ENCODE results near the gene SLC13A2.

SLC13A2 gene

DNA sequence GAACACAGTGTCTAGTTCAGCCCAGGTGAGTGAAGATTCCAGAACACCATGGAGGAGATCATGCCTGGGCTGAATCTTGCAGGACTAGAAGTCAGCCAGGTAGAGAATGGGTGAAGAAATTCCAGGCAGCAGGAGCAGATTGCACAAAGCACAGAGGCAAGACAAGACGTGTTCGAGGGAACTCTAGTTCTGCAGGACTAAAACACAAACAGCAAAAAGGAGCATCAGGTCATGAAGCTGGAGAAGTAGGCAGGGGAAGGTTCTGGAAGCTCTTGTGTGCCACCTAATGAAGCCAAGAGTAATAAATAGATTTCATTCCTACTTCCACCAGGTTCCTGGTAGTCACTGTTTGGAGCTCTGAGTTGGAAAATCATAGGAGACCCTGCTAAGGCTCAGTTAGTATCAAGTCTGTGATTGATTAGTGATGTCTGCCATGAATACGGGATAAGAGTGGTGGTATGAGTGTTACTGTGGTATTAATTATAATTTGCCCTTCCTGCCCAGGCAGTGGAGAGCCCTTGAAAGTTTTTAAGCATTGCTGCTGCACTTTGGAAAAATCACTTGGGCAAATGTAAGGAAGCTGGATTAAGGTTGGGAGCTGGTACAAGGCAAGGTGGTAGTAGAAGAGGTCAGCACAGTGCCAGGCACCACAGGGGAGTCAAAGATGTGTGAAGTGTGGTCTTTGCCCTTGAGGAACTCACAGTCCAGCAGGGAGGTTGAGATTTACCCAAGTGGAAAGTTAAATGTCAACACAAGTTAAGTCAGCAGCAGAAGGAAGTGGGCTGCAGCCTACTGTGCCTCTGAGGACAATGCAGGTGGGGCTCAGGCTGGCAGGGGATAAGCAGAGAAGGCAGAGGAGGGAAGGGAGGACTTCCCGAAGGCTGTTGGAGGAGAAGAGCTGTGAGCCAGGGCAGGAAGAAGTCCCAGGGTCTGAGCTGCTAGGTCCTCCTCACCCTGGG lies 19.2 kb downstream of the SLC13A2 start:
- DNase-seq (ENCODE audit: low spot score) (no peak), FAIRE-seq (no peak)

DNA sequence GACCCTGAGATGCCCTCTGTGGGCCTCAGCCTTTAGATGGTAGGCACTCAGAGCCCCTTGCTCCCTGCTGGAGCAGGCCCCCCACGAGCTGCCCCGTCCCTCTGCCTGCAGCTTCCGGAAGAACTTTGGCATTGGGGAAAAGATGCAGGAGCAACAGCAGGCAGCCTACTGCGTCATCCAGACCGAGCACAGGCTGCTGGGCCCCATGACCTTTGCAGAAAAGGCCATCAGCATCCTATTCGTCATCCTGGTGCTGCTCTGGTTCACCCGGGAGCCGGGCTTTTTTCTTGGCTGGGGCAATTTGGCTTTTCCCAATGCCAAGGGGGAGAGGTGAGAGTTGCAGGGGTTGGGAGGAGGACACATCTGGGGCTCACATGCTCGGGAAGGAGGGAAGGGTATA lies 20.0 kb downstream of the SLC13A2 start:
- FAIRE-seq (no peak), DNase-seq (ENCODE audit: low spot score) (no peak)

DNA sequence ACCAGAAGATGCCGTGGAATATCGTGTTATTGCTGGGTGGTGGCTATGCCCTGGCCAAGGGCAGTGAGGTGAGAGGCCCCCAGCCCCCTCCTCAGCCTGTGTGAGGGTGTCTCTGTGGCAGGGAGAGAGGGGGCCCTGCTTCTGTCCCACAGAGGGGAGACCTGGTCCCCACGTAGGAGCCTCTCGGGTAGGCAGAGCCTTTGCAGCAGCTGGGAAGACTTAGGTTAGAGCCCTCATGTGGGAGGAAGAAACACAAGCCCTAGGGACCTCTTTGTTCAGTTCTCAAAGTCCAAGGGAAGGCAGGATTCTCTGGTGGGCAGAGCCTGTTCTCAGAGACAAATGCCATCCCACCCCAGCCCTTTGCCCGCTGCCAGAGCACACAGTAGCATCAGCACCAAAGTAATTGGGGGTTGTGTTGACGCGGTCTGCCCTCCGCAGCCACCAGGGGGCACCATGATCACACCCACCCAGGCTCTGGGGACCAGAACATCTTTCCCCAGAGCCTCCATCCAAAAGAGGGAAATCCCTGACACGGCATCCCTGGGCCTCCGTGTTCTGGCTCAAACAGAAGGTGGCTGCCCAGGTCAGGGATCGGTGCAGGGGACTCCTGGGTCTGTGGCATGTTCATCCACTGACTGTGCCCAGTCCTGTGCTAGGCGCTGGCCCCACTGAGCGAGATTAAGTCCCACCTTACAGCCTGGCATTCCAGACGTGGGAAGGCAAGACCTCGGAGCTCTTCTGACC lies 21.2 kb downstream of the SLC13A2 start:
- FAIRE-seq (no peak), DNase-seq (ENCODE audit: low spot score) (peak; percentile 88)

DNA sequence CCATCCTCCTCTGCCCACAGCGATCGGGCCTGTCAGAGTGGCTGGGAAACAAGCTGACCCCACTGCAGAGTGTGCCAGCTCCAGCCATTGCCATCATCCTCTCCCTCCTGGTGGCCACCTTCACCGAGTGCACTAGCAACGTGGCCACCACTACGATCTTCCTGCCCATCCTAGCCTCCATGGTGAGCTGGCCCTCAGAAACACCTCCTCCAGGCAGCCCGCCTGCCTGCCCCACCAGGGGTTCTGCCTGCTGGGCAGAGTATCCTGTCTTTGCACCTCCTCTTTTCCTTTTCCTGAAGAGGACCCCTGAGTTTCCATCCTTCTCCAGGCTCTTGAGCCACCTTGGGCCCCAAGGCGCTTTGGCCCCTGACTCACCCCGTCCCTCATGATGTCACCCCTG lies 22.2 kb downstream of the SLC13A2 start:
- no peak for FAIRE-seq
- no peak for DNase-seq (ENCODE audit: low spot score)

DNA sequence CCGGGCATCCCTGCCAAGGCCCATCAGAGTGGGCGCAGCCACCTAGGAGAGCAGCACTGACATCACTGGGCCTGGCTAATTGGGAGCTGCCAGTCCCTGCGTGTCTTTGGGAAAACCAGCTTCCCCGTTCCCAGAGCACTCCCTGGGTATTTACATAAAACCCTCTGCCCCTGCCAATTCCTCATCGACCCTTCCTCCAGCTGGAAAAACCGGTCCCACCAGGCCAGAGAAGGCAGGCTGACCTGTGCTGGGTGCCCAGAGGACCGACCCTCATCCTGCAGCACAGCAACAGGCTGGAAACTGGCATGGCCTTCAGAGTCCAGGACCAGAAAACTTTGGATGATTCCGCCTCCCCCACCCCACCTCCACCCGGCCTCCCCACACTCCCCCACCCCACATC lies 24.5 kb downstream of the SLC13A2 start:
- no peak for DNase-seq (ENCODE audit: low spot score)
- no peak for FAIRE-seq

DNA sequence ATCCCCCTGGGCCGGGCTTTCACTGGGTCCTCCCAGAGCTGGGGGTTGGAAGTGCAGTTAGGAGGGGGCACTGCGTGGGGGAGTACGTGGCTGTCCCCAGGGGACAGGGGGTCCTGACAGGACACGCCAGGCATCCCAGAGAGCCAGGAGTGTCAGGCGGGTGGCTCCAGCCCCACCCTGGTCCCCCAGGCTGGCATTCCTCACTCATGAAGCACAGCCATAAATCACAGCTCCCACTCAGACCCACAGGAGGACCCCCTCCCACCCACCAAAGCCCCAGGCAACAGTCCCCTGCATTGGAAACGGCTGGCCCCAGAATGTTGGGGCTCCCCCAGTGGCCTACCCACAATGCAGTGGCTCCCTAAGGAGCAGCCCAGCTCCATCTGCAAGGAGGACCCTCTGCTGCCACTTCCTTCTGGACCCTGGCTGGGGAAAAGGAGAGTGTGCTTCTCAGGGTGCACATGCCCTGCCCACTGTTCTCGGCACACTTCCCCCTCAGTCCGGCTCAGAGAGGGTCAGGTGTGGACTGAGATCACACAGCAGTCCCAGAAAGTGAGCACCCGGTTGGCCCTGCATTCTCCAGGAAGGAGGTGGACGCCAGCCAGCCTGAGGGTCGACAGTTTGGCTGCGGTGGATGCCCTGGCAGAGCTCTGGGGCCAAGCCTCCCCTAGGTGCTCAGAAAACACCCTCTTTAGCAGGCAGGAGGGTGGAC lies 25.4 kb downstream of the SLC13A2 start:
- DNase-seq (ENCODE audit: low spot score) (no peak), FAIRE-seq (no peak)

DNA sequence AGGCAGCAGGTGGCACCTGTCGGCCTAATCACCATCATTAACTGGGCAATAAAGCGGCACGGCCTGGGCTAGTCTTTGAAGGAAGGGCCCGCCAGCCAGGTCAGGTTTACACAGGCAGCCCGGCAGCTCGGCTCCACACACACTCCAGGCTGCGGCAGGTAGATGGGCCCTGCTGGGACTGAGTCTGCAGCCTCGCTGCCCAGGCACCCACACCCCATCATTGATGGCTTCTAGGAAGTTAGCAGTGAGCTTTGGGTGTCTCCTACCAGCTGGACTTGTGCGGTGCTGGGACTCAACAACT lies 25.9 kb downstream of the SLC13A2 start:
- DNase-seq (ENCODE audit: low spot score) (no peak), FAIRE-seq (no peak)

DNA sequence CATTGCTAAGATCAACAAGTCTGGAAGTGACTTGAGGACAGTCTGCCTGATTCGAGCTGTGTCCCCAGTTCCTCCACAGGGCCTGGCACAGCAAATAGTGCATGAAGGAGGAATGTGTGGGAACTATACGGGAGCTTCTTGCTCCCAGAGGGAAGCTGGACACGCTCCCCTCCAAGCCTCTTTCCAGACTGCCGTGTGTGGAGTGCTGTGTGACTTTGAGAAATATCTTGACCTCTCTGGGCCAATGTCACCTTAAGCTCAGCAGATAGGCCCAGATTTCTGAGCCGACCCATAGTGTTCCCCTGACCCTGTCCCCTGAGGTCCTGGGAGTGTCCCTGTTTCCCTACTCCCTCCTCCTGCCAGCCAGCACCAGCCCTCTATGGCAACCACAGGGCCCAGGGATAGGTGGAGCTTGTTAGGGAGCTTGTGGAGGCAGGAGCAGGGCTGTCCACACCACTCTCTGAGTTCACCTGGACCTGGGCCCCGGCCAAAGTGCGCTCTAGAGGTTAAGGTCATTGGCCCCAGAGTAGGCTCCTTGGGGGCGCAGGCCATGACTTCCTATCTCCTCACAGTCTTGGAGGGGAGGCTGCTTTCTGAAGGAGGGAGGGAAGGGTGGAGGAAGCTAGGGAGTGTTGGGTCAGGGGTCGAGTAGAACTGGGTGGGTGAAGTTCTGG lies 26.4 kb downstream of the SLC13A2 start:
- FAIRE-seq: no peak
- DNase-seq (ENCODE audit: low spot score): no peak

DNA sequence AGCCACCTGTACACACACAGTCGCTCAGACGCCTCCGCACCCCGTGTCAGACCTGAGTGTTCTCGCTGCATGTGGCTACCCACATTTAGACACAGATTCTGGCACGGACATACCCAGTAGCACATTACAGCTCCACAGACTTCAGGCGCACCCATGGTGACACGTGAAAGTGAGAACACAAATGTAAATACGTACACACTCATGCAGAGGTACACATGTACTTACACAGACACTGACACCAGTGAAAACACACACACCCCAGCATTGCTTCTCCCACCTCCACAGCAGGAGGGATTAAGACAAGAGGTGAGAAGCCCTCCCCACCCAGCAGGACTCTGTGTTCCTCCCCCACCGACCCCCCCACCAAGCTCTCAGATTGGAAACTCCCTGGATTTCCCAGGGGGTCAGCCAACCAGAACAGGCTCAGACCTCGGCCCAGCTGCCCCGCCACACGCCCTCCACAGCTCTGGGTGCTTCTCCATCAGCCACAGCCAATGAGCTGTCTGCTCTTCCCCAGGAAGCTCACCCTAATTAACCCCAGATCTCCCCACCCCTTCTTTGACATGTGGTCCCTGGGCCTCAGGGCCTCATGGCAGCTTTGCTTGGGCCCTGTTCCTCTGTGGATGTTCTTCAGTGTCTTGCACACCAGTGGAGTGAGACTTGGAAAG lies 27.4 kb downstream of the SLC13A2 start:
- no peak for FAIRE-seq

DNA sequence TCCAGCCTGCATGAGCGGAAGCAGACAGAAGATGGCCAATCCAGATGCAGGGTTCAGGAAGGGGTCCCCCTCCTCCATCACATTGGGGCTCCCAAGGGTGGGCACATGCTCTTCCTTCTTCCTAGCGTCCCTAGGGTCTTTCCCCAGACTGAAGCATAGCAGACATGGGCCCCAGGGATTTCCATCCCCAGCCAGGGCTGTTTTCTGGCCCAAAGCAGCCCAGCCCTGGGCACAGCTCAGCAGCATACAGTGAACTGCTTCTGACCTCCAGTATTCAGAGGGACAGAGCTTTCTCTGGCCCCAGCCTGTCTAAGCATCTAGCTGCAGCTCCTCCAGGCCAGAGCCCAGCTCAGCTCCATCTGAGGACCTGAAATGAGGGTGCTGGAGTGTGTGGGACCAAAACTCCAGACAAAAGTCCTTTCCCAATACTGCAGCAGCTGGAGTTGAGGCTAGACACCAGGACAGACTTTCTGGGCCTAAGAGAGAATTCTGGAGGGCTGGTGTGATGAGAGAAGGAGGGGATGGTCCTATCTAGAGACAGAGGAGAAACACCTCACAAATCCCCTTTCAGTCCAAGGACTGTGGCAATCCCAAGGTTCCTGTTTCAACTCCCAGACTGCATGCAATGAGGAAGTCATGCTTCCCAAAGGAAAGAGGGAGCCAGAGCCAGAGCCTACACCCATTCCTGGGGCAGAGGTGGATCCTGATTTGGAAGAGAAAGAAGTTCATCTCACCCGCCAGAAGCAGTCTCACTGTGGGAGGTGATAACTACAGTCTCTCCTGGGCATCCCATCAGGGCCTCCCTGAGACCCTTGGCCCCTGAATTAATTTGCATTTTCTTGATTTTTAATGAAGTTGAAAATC lies 28.2 kb downstream of the SLC13A2 start:
- FAIRE-seq (no peak), DNase-seq (ENCODE audit: low spot score) (no peak)

More for the DNA sequence above, 27.4 kb downstream of the SLC13A2 start:
- DNase-seq (ENCODE audit: low spot score): no peak

DNA sequence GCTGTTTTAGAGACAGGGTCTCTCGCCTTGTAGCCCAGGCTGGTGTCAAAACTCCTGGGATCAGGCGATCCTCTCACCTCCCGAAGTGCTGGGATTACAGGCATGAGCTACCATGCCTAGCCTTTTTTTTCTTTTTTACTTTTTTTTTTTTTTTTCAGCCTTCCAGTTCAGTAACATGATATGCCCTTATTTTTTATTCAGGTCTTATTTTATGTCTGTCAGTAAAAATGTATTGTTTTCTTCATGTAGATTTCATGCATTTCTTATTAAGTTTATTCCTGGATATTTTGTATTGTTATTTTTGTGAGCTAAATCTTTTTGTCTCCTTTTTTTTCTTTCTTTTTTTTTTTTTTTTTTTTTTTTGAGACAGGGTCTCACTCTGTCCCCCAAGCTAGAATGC lies 30.0 kb downstream of the SLC13A2 start:
- DNase-seq (ENCODE audit: low spot score): no peak
- FAIRE-seq: no peak

DNA sequence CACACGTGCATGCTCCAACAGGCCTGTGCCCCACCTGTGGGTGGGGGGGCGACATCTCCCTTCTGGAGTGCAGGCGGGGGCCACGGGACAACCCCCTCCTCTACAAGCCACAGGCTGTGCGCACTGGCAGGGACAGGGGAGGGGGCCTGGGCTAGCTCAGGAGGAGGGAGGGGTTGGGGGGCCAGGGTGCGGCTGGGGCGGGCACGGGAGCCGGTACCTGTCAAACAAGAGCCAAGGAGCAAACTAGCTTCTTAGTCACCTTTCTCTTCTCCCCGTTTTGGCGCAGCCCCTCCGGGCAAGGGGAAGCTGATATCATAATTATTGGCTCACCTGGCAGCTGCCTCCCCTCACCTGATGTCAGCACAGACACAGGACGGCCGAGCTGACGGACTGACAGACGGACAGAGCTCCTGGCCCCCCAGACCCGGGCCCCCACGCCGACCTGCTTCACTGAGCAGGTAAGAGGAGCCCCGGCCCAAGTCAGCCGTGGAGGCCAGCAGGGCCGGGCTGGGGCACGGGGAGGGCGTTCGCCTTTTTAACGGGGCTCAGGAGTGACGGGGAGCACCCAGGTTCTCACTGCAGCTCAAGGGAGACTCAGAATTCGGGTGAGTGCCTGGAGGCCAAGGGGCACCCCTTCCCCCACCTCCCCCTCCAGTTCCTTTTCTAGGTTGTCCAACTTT lies 32.7 kb downstream of the SLC13A2 start, which contains the start of gene FOXN1:
TSS of gene FOXN1 (plus strand) at position 363 of the 680 bp plus-strand sequence. CDS start 17,622 bp downstream, outside the sequence.
- DNase-seq (ENCODE audit: low spot score): no peak
- no peak for FAIRE-seq

DNA sequence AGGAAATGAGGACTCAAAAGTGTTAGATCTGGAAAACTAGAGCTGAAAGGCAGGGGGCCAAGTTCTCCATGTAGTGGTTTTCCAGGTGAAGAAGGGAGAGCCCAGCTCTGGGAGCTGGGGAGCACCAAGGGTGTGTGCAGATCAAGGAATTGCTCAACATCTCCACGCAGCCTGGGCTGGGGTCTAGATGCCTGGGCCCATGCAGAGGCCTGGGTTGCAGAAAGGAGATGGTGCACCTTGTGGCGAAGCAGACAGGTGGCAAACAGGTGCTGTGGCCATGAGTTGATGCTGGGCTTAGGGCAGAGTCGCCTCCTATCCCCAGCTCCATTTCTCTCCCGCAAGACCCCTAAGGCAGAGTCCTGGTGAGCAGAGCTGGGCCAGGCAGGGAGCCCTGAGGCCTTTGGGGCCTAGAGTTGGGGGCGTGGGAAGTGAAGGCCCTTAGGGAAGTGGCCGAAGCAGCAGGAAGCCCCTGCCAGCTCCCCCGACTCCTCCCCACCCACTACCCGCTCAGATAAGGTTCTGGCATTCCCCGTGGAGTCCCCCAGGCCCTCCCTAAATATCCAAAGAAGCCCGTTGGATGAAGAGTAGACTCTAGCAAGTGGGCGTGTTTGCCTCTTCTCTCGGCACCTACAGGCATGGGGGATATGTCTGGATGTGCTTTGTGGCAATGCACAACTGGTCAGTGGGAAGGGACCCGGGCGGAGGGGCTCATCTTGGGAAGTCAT lies 33.5 kb downstream of the SLC13A2 start:
- no peak for FAIRE-seq
- no peak for DNase-seq (ENCODE audit: low spot score)

DNA sequence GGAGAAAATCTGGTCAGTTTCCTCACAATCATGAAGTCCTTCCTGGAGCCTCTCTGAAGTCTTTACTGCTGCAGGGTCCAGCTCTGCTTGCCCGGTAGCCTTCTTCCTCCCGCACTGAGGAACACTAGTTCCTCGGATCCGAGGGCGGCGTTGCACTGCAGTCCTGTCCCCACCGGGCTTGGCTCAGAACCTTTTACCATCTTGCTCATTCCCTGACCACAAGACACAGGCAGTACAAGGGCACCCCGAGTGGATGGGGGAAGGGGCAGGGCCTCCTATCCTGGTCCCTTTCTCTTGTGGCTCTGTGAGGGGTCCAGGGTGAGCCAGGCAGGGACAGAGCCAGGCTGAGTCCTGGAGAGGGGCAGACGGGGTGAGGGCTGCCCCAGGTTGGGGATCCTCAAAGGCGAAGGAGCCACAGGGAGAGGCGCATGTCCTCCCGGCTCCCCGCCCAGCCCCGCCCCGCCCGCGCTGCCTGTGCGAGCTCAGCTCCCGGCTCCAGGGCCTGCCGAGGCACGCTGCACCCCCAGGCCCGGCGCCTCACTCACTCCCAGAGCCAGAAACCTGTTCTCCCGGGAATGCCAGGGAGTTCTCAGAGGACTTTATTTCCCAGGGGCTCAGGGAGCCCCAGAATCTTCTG lies 34.2 kb downstream of the SLC13A2 start:
- no peak for FAIRE-seq

DNA sequence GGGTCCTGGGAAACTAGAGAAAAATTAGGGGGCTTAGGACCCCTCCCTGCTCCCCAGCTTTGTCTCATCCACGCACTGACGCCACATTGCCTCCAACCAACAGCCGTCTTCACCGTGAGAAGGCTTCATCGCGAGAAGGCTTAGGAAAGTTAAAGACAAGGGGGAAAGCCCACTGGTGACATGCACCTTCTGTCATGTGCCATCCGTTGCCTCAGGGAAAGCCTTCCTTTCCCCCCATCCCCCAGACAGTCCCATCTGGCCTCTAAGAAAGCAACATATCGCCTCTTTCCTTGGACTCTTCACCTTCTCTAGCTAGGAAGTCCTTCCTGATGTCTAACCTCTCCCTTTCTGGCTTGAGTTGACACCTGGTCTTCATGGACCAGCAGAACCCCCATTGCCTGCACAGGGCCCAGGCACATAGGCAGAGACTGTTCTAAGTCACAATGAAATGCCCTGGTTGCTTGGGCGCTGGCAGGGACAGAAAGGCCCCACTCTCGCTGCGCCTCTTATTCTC lies 34.8 kb downstream of the SLC13A2 start:
- no peak for FAIRE-seq
- no peak for DNase-seq (ENCODE audit: low spot score)

More for the DNA sequence above, 34.2 kb downstream of the SLC13A2 start:
- DNase-seq (ENCODE audit: low spot score): no peak

DNA sequence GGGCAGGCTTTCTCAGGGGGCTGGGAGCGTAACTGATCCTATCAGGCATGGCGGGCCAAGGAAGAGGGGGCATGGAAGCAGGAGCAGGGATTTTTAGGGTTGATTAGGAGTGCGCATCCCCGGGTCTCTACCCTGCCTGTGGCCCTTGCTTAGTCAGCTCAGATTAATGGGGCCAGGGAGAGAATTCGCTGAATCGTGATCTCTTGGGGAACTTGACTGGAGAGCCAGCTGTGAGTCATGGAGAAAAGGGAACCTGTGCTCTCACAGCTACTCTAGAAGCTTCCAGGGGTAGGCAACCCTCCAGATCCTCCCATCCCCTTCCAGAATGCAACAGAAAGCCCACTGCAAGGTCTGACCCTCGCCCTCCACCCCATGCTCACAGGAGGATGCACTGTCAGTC lies 36.3 kb downstream of the SLC13A2 start:
- no peak for DNase-seq (ENCODE audit: low spot score)
- no peak for FAIRE-seq

DNA sequence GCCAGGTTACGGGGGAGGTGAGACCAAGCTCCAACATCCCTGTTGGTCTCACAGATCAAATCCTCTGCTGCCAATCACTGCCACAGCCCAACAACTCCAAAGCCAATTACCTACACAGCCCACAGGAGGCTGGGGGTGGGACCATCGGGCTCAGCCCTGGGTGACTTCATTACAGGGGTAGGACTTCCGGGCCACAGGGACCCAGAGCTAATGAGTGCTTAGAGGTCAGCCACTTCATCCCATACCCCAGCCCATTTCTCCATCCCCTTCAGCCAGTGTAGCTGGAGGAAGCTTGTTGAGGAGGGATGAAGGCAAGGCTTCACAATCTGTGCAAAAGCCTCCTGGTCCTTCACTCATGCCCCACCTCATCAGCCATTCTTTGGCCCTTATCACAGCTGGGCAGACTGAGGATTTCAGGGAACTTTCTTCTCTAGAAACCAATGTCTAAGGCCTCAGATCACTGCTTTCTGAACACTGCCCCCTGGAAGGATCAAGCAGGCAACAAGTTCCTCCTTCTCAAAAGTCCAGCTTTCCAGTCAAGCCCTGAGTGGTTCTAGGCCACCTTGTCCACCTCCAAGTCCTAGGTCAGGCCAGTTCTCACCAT lies 38.5 kb downstream of the SLC13A2 start:
- DNase-seq (ENCODE audit: low spot score) (no peak), FAIRE-seq (no peak)
